CD8-positive, alpha-beta memory T cell (primary cell): ENCODE data around the gene SCD. TPM values are rescaled to one million over a fixed set of nuclear protein-coding genes. Genes with fewer than 3 reads are reported as not detected.
"Not testable (repeated sequence)": the region's sequence is repeated elsewhere in the genome, so short reads cannot be mapped to it uniquely, and the experiment has no call there.

ENCODE experiments used
- CTCF ChIA-PET: fragments of 350-600 bp; sonication (Branson Sonifier 250); formaldehyde crosslinking; loops from one replicate; lab custom pipeline; 2021; ENCODE audit warnings: antibody characterized with exemption; lab: Charles Lee
- POLR2A ChIA-PET: fragments of 350-600 bp; sonication (Branson Sonifier 250); formaldehyde crosslinking; loops from one replicate; lab custom pipeline; 2021; ENCODE audit warnings: antibody characterized with exemption; lab: Charles Lee
- DNase-seq, 5 donors: peaks; one replicate each; pipeline versions ENCODE4 v3.0.0 to v3.0.0-alpha.2; 2020 to 2022; ENCODE audit warnings: mixed read lengths in 1 of 5
- H3K27ac ChIP-seq: one replicate; pipeline ENCODE4 v1.7.0; 2013; ENCODE audit warnings: low read depth, mild to moderate bottlenecking, low read length, moderate library complexity
- H3K27me3 ChIP-seq: 2 replicates; pipeline ENCODE4 v1.7.0; 2013; ENCODE audit warnings: low read length, mild to moderate bottlenecking; ENCODE audit not compliant: insufficient read depth, poor library complexity, severe bottlenecking
- H3K36me3 ChIP-seq: 2 replicates; pipeline ENCODE4 v1.7.0; 2013; ENCODE audit warnings: mild to moderate bottlenecking, low read length, moderate library complexity; ENCODE audit not compliant: insufficient read depth
- H3K4me1 ChIP-seq: 2 replicates; pipeline ENCODE4 v1.7.0; 2013; ENCODE audit warnings: mild to moderate bottlenecking, low read length, moderate library complexity; ENCODE audit not compliant: insufficient read depth
- H3K4me3 ChIP-seq: 2 replicates; pipeline ENCODE4 v1.7.0; 2013; ENCODE audit warnings: mild to moderate bottlenecking, low read length
- H3K9me3 ChIP-seq: 2 replicates; pipeline ENCODE4 v1.7.0; 2013; ENCODE audit warnings: mild to moderate bottlenecking, low read length
- H3K27ac Mint-ChIP-seq, 8 donors: one replicate each; pipeline ENCODE4 v1.8.0; 2020 to 2021; ENCODE audit warnings: mixed read lengths in 8 of 8, mild to moderate bottlenecking in 6 of 8, inconsistent platforms in 3 of 8, moderate library complexity in 3 of 8
- H3K27me3 Mint-ChIP-seq, 2 donors: one replicate each; pipeline ENCODE4 v1.8.0; 2020 to 2021; ENCODE audit warnings: mixed read lengths in 2 of 2, mild to moderate bottlenecking in 1 of 2, moderate library complexity in 1 of 2
- H3K36me3 Mint-ChIP-seq, 3 donors: one replicate each; pipeline ENCODE4 v1.8.0; 2020 to 2021; ENCODE audit warnings: mixed read lengths in 3 of 3, inconsistent platforms in 1 of 3, mild to moderate bottlenecking in 1 of 3
- H3K4me1 Mint-ChIP-seq, 3 donors: one replicate each; pipeline ENCODE4 v1.8.0; 2020 to 2021; ENCODE audit warnings: mixed read lengths in 3 of 3, inconsistent platforms in 1 of 3, mild to moderate bottlenecking in 1 of 3
- H3K4me3 Mint-ChIP-seq, 7 donors: one replicate each; pipeline ENCODE4 v1.8.0; 2020 to 2021; ENCODE audit warnings: mixed read lengths in 7 of 7, mild to moderate bottlenecking in 6 of 7, moderate library complexity in 4 of 7, inconsistent platforms in 2 of 7
- H3K9me3 Mint-ChIP-seq, 5 donors: one replicate each; pipeline ENCODE4 v1.8.0; 2020 to 2022; ENCODE audit warnings: mixed read lengths in 5 of 5, mild to moderate bottlenecking in 3 of 5, moderate library complexity in 2 of 5, inconsistent platforms in 1 of 5
- polyA plus RNA-seq: library from polyadenylated mRNA; unstranded; fragments of 300-500 nt; fragmentation: Illumina TruSeq; gene quantifications from one replicate; pipeline ENCODE4 v1.2.3, GENCODE V29; 2021
- total RNA-seq, 2 experiments: library from RNA; stranded (reverse); gene quantifications; one replicate each; pipeline ENCODE4 v1.2.3, GENCODE V29; 2021

The SCD gene
- 10 to 100 TPM; 43.9 to 45.3 TPM for total RNA-seq
- polyA plus RNA-seq, result 5.1 TPM

- no peaks in the 10 kb centered on the region for H3K27me3 Mint-ChIP-seq
- ChIA-PET CTCF (interaction anchor here (0.8 to 3.0 kb wide), 8 partner anchors 9 to 189 kb away, joined by 3 to 10 read pairs (median 4); partner anchors contain the start of gene HIF1AN), POLR2A (interaction anchor here (0.7 to 1.3 kb wide), 3 partner anchors 24 to 28 kb away, joined by 4 to 5 read pairs (median 4); no protein-coding TSS in a partner anchor)
- H3K4me1 Mint-ChIP-seq, result peaks cover 25 to 34% (median 25%) of the 10 kb centered on the region in 3 donors
- no peaks in the 10 kb centered on the region for H3K9me3 Mint-ChIP-seq
- H3K27ac ChIP-seq, result peak within 1 kb of the TSS; percentile 76
- H3K27ac Mint-ChIP-seq, result peak within 1 kb of the TSS; percentile 27 to 87 (median 74)
- no peaks in the 10 kb centered on the region for H3K27me3 ChIP-seq
- H3K36me3 ChIP-seq, result no peaks in the 10 kb centered on the region
- DNase-seq, result peak; percentile 66 to 77 (median 77)
- H3K4me3 Mint-ChIP-seq, result peak within 1 kb of the TSS; percentile 81 to 95 (median 90)
- H3K36me3 Mint-ChIP-seq, result peaks cover 0 to 3% (median 0%) of the 10 kb centered on the region in 3 donors
- H3K9me3 ChIP-seq, result no peaks in the 10 kb centered on the region
- H3K4me3 ChIP-seq, result peak within 1 kb of the TSS; percentile 79
- peaks cover 12% of the 10 kb centered on the region for H3K4me1 ChIP-seq
These were observed at the start of gene SCD for GRCh38 chr10:100346765-100347567. TSS of gene SCD (plus strand) at chr10:100347233. CDS start at chr10:100347505, 272 bp downstream.

- Histone ChIP-seq H3K36me3 (no peaks in the 10 kb centered on the region), H3K9me3 (no peaks in the 10 kb centered on the region), H3K27me3 (no peaks in the 10 kb centered on the region), H3K4me1 (no peaks in the 10 kb centered on the region), H3K4me3 (no peak overlapping the region), H3K27ac (no peak overlapping the region)
- CTCF ChIA-PET, result no interaction called here
- peaks cover 48 to 59% of the 10 kb centered on the region in 2 donors for H3K27me3 Mint-ChIP-seq
- no peak overlapping the region for H3K27ac Mint-ChIP-seq
- no peaks in the 10 kb centered on the region for H3K4me1 Mint-ChIP-seq
- H3K4me3 Mint-ChIP-seq, result no peak overlapping the region
- H3K9me3 Mint-ChIP-seq, result peaks cover 0 to 4% (median 0%) of the 10 kb centered on the region in 5 donors
- H3K36me3 Mint-ChIP-seq, result no peaks in the 10 kb centered on the region
- no peak for DNase-seq
- POLR2A ChIA-PET, result no interaction called here
These were observed 49.8 kb upstream of the SCD start for GRCh38 chr10:100297242-100297641.

- H3K27me3 ChIP-seq, H3K4me1 ChIP-seq, H3K4me3 ChIP-seq, POLR2A ChIA-PET, CTCF ChIA-PET, H3K36me3 Mint-ChIP-seq, H3K4me1 Mint-ChIP-seq, H3K9me3 ChIP-seq, H3K27ac ChIP-seq, H3K4me3 Mint-ChIP-seq, H3K36me3 ChIP-seq, H3K9me3 Mint-ChIP-seq, DNase-seq: not testable (repeated sequence)
- H3K27me3 Mint-ChIP-seq, result peaks cover 38 to 57% of the 10 kb centered on the region in 2 donors
- H3K27ac Mint-ChIP-seq, result peak overlapping the region in 1 of 8 donors; percentile 61
These were observed 45.9 kb upstream of the SCD start for GRCh38 chr10:100301123-100301522.

GRCh38 chr10:100303724-100304319 lies 43.2 kb upstream of the SCD start:
- H3K27me3 Mint-ChIP-seq, result peaks cover 31 to 61% of the 10 kb centered on the region in 2 donors
- H3K4me3 ChIP-seq, result no peak overlapping the region
- no peaks in the 10 kb centered on the region for H3K4me1 Mint-ChIP-seq
- peaks cover 9% of the 10 kb centered on the region for H3K27me3 ChIP-seq
- H3K27ac ChIP-seq, result no peak overlapping the region
- no peak for DNase-seq
- H3K36me3 Mint-ChIP-seq, result peaks cover 0 to 1% (median 0%) of the 10 kb centered on the region in 3 donors
- H3K27ac Mint-ChIP-seq, result no peak overlapping the region
- ChIA-PET CTCF (interaction anchor here (1.0 kb wide), 1 partner anchor 12 kb away, joined by 3 read pairs; no protein-coding TSS in a partner anchor), POLR2A (no interaction called here)
- no peaks in the 10 kb centered on the region for H3K36me3 ChIP-seq
- no peak overlapping the region for H3K4me3 Mint-ChIP-seq
- no peaks in the 10 kb centered on the region for H3K9me3 ChIP-seq
- no peaks in the 10 kb centered on the region for H3K4me1 ChIP-seq
- H3K9me3 Mint-ChIP-seq, result peaks cover 0 to 4% (median 0%) of the 10 kb centered on the region in 5 donors

GRCh38 chr10:100304414-100304813 lies 42.6 kb upstream of the SCD start:
- Histone ChIP-seq H3K36me3 (no peaks in the 10 kb centered on the region), H3K4me1 (no peaks in the 10 kb centered on the region), H3K27ac (no peak overlapping the region), H3K9me3 (no peaks in the 10 kb centered on the region), H3K27me3 (peaks cover 9% of the 10 kb centered on the region), H3K4me3 (no peak overlapping the region)
- H3K4me1 Mint-ChIP-seq, result no peaks in the 10 kb centered on the region
- no peak overlapping the region for H3K4me3 Mint-ChIP-seq
- H3K9me3 Mint-ChIP-seq, result peaks cover 0 to 4% (median 0%) of the 10 kb centered on the region in 5 donors
- ChIA-PET CTCF (no interaction called here), POLR2A (no interaction called here)
- DNase-seq, result no peak
- H3K27me3 Mint-ChIP-seq, result peaks cover 28 to 59% of the 10 kb centered on the region in 2 donors
- H3K27ac Mint-ChIP-seq, result peak overlapping the region in 1 of 8 donors; percentile 64
- H3K36me3 Mint-ChIP-seq, result peaks cover 0 to 1% (median 0%) of the 10 kb centered on the region in 3 donors

- Histone ChIP-seq H3K9me3 (no peaks in the 10 kb centered on the region), H3K4me1 (no peaks in the 10 kb centered on the region), H3K36me3 (no peaks in the 10 kb centered on the region), H3K4me3 (no peak overlapping the region), H3K27me3 (peaks cover 13% of the 10 kb centered on the region), H3K27ac (no peak overlapping the region)
- Mint-ChIP-seq H3K9me3 (no peaks in the 10 kb centered on the region), H3K4me1 (no peaks in the 10 kb centered on the region), H3K36me3 (peaks cover 0 to 1% (median 0%) of the 10 kb centered on the region in 3 donors), H3K27me3 (peaks cover 28 to 63% of the 10 kb centered on the region in 2 donors), H3K4me3 (no peak overlapping the region), H3K27ac (no peak overlapping the region)
- CTCF ChIA-PET, result no interaction called here
- DNase-seq, result no peak
- POLR2A ChIA-PET, result no interaction called here
These were observed 40.2 kb upstream of the SCD start for GRCh38 chr10:100306861-100307260.

GRCh38 chr10:100307684-100308083 lies 39.3 kb upstream of the SCD start:
- Mint-ChIP-seq H3K4me1 (no peaks in the 10 kb centered on the region), H3K4me3 (no peak overlapping the region), H3K9me3 (no peaks in the 10 kb centered on the region), H3K27me3 (peaks cover 24 to 71% of the 10 kb centered on the region in 2 donors), H3K27ac (no peak overlapping the region), H3K36me3 (peaks cover 0 to 1% (median 0%) of the 10 kb centered on the region in 3 donors)
- H3K27me3 ChIP-seq, result peaks cover 15% of the 10 kb centered on the region
- H3K9me3 ChIP-seq, result no peaks in the 10 kb centered on the region
- H3K4me1 ChIP-seq, result no peaks in the 10 kb centered on the region
- no peak overlapping the region for H3K27ac ChIP-seq
- CTCF ChIA-PET, result no interaction called here
- H3K4me3 ChIP-seq, result no peak overlapping the region
- POLR2A ChIA-PET, result no interaction called here
- H3K36me3 ChIP-seq, result no peaks in the 10 kb centered on the region
- DNase-seq, result no peak

- Mint-ChIP-seq H3K36me3 (peaks cover 0 to 1% (median 0%) of the 10 kb centered on the region in 3 donors), H3K27ac (no peak overlapping the region), H3K4me1 (no peaks in the 10 kb centered on the region), H3K4me3 (no peak overlapping the region), H3K9me3 (no peaks in the 10 kb centered on the region), H3K27me3 (peaks cover 21 to 77% of the 10 kb centered on the region in 2 donors)
- no peak for DNase-seq
- H3K27me3 ChIP-seq, result peaks cover 6% of the 10 kb centered on the region
- no peaks in the 10 kb centered on the region for H3K4me1 ChIP-seq
- ChIA-PET CTCF (no interaction called here), POLR2A (no interaction called here)
- no peak overlapping the region for H3K27ac ChIP-seq
- H3K4me3 ChIP-seq, result no peak overlapping the region
- H3K9me3 ChIP-seq, result no peaks in the 10 kb centered on the region
- H3K36me3 ChIP-seq, result no peaks in the 10 kb centered on the region
These were observed 35.7 kb upstream of the SCD start for GRCh38 chr10:100311298-100311697.
